HL-60 (cell line): Measurements from ENCODE around the gene GJD4.

Experiments
- CTCF ChIP-seq: IDR thresholded peaks from one replicate; pipeline ENCODE4 v1.5.1; 2011; ENCODE audit warnings: low read length, control low read depth, inconsistent platforms; ENCODE audit not compliant: insufficient read depth
- GABPA ChIP-seq: IDR thresholded peaks from 2 replicates; pipeline ENCODE4 v1.6.1; 2012; ENCODE audit warnings: low read depth
- TF ChIP-seq, protein P1 (sequence below): IDR thresholded peaks from 2 replicates; pipeline ENCODE4 v1.6.1; 2012; ENCODE audit warnings: low read depth; ENCODE audit not compliant: insufficient replicate concordance

DNA sequence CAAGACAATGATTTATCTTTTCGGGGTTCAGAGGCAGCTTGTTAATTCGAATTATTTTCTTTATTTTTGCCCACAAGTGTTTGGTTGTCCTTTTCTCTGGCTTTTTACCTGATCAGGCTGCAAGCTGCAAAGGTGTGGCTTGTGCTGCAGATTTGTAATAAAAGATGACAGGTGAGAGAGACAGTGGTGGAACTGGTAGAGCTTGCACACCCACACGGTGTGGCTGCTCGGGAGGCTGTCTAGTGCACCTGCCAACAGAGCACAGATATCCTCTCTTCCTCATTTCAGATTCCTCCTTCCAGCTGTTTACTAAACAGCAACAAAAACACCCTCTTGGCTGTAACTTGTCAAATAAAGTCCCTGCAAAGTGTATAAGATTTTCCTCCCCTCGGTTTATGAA, 9.2 kb downstream of the GJD4 start:
- TF ChIP-seq CTCF (no peak), GABPA (no peak)
- TF ChIP-seq, protein P1, sequence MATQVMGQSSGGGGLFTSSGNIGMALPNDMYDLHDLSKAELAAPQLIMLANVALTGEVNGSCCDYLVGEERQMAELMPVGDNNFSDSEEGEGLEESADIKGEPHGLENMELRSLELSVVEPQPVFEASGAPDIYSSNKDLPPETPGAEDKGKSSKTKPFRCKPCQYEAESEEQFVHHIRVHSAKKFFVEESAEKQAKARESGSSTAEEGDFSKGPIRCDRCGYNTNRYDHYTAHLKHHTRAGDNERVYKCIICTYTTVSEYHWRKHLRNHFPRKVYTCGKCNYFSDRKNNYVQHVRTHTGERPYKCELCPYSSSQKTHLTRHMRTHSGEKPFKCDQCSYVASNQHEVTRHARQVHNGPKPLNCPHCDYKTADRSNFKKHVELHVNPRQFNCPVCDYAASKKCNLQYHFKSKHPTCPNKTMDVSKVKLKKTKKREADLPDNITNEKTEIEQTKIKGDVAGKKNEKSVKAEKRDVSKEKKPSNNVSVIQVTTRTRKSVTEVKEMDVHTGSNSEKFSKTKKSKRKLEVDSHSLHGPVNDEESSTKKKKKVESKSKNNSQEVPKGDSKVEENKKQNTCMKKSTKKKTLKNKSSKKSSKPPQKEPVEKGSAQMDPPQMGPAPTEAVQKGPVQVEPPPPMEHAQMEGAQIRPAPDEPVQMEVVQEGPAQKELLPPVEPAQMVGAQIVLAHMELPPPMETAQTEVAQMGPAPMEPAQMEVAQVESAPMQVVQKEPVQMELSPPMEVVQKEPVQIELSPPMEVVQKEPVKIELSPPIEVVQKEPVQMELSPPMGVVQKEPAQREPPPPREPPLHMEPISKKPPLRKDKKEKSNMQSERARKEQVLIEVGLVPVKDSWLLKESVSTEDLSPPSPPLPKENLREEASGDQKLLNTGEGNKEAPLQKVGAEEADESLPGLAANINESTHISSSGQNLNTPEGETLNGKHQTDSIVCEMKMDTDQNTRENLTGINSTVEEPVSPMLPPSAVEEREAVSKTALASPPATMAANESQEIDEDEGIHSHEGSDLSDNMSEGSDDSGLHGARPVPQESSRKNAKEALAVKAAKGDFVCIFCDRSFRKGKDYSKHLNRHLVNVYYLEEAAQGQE, result no peak
